Stimulated activated CD4-positive, alpha-beta T cell treated with anti-CD3 and anti-CD28 coated beads, Interleukin-12 subunit alpha, Interleukin-12 subunit beta, amount 100 ng/mL, for 48 hours (primary cell): ENCODE results near the gene CTBP2.
A peak's percentile ranks its signal among the peaks of the same experiment; 100 is the strongest.

Experiments used
- DNase-seq, 3 donors: peaks; one replicate each; pipeline ENCODE4 v3.0.0-alpha.2; 2020; ENCODE audit warnings: low read depth in 2 of 3, low spot score in 1 of 3

The CTBP2 gene

GRCh38 chr10:125048094-125048864 is 112.1 kb downstream of the CTBP2 start:
- peak; percentile 46 to 76 (median 64) for DNase-seq

- DNase-seq: no peak
Measured at GRCh38 chr10:125043841-125044658, 116.3 kb downstream of the CTBP2 start.

GRCh38 chr10:125041856-125042506 is 118.4 kb downstream of the CTBP2 start:
- DNase-seq: no peak

GRCh38 chr10:125039354-125039769 is 121.0 kb downstream of the CTBP2 start:
- no peak for DNase-seq

- no peak for DNase-seq
Measured at GRCh38 chr10:125038637-125039036, 121.7 kb downstream of the CTBP2 start.

GRCh38 chr10:125037145-125037877 is 123.1 kb downstream of the CTBP2 start:
- no peak for DNase-seq

GRCh38 chr10:125035588-125036295 is 124.6 kb downstream of the CTBP2 start:
- no peak for DNase-seq

- DNase-seq: no peak
Measured at GRCh38 chr10:125035136-125035535, 125.2 kb downstream of the CTBP2 start.

- no peak for DNase-seq
Measured at GRCh38 chr10:125034675-125035074, 125.7 kb downstream of the CTBP2 start.

- DNase-seq: no peak
Measured at GRCh38 chr10:125033146-125033924, 127.0 kb downstream of the CTBP2 start.

GRCh38 chr10:125032474-125033020 is 127.8 kb downstream of the CTBP2 start:
- DNase-seq: no peak

- DNase-seq: no peak
Measured at GRCh38 chr10:125030567-125031197, 129.7 kb downstream of the CTBP2 start.

GRCh38 chr10:125029584-125030242 is 130.7 kb downstream of the CTBP2 start:
- DNase-seq: no peak

- DNase-seq: no peak
Measured at GRCh38 chr10:125027871-125028869, 132.2 kb downstream of the CTBP2 start.

- DNase-seq: no peak
Measured at GRCh38 chr10:125026974-125027735, 133.2 kb downstream of the CTBP2 start.
